ENCODE data around the gene SPG7. TPM values are rescaled to one million over a fixed set of nuclear protein-coding genes. Genes with fewer than 3 reads are reported as not detected.

The SPG7 gene
- total RNA-seq, 1 experiment from 2014 or later: 160 TPM

DNA sequence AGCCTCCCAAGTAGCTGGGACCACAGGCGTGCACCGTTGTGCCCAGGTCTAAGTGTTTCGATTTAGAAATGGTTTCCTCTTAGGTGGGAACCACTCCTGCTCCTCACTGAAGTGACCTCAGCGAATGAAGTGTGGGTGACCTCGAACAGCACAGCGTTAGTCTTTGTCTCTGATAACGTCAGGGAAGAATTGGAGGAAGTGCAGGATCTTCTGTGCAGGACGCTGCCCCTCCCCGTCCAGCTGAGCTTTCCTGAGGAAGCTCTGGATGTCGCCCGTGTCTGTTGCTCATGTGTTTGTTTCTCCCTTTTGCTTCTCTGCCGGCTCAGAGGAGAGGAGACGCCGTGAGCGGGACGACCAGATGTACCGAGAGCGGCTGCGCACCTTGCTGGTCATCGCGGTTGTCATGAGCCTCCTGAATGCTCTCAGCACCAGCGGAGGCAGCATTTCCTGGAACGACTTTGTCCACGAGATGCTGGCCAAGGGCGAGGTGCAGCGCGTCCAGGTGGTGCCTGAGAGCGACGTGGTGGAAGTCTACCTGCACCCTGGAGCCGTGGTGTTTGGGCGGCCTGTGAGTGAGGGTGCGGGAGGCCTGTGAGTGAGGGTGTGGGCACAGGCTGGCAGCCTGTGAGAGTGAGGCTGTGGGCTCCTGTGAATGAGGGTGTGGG is 15.6 kb downstream of the SPG7 start:
- no peaks in the 10 kb centered on the region for H3K27me3 ChIP-seq (ENCODE audit: insufficient read depth, low read depth)
- intact Hi-C loops (cut with micrococcal nuclease; ENCODE audit: unreplicated experiment): no loop called here
- H3K4me1 ChIP-seq (replicated peaks; ENCODE audit: insufficient read depth): no peaks in the 10 kb centered on the region
- H3K27ac ChIP-seq: no peak overlapping the region
- no peak overlapping the region for H3K4me2 ChIP-seq
- H3F3A ChIP-seq (ENCODE audit: insufficient read depth, low read depth): no peaks in the 10 kb centered on the region
- no peak for TF ChIP-seq EZH2 (IDR thresholded peaks at IDR 0.05; ENCODE audit: low read depth)
- TF ChIP-seq, protein P1, sequence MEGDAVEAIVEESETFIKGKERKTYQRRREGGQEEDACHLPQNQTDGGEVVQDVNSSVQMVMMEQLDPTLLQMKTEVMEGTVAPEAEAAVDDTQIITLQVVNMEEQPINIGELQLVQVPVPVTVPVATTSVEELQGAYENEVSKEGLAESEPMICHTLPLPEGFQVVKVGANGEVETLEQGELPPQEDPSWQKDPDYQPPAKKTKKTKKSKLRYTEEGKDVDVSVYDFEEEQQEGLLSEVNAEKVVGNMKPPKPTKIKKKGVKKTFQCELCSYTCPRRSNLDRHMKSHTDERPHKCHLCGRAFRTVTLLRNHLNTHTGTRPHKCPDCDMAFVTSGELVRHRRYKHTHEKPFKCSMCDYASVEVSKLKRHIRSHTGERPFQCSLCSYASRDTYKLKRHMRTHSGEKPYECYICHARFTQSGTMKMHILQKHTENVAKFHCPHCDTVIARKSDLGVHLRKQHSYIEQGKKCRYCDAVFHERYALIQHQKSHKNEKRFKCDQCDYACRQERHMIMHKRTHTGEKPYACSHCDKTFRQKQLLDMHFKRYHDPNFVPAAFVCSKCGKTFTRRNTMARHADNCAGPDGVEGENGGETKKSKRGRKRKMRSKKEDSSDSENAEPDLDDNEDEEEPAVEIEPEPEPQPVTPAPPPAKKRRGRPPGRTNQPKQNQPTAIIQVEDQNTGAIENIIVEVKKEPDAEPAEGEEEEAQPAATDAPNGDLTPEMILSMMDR (conservative IDR thresholded peaks at IDR 0.05): no peak
- no peak overlapping the region for H2AFZ ChIP-seq
- DNase-seq: no peak
- no TSS peak for BruUV-seq (replicated peaks)
- POLR2A ChIA-PET (ENCODE audit: unreplicated experiment): no interaction called here
- CTCF ChIA-PET: no interaction called here
- no peak overlapping the region for H3K4me3 ChIP-seq
- H3K79me2 ChIP-seq (ENCODE audit: low read depth): 0 out of 2 replicates have a peak, but pooled peaks cover 4% of the 10 kb centered on the region
- no peaks in the 10 kb centered on the region for H3K9me3 ChIP-seq (ENCODE audit: insufficient read depth, low read depth)
- no peaks in the 10 kb centered on the region for H3K9me2 ChIP-seq (ENCODE audit: insufficient read depth)
- H3K36me3 ChIP-seq (ENCODE audit: low read depth): 0 out of 2 replicates have a peak, but pooled peaks cover 5% of the 10 kb centered on the region
- peaks cover 27% of the 10 kb centered on the region for H4K20me1 ChIP-seq (ENCODE audit: insufficient read depth)

DNA sequence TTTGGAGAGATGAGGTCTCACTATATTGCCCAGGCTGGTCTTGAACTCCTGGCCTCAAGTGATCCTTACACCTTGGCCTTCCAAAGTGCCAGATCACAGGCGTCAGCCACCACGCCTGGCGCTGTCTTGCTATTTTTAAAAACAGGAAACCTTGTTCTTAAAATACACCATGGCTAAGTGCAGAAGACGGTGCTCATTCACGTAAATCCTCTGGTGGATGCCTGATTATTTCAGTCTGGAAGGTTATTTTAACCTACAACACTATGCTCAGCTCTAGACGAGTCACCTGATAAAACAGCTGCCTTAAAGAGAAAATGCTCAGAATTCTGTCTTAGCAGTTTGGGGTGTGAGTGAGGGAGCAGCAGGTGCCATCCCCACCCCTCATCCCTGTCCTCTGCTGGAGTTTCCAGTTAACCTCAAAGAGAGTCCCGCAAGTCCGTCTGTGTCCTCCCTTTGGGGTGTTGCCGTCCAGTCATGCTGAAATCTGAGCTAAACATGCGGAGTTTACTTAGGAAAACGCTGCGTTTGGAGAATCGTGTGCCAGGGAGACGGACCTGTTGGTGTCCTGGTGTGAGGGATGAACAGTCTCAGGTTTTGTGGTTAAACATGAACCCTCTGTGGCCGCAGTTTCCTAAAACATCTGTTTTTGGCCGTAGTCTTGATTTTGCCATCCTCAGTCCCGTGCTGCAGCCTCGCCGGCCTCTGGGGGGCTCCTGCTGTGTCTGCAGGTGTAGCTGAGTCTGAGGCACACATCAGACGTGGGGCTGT is 17.1 kb downstream of the SPG7 start:
- Histone ChIP-seq H3K4me3 (no peak overlapping the region), H3K36me3 (ENCODE audit: low read depth) (0 out of 2 replicates have a peak, but pooled peaks cover 5% of the 10 kb centered on the region), H3K9me2 (ENCODE audit: insufficient read depth) (no peaks in the 10 kb centered on the region), H3F3A (ENCODE audit: insufficient read depth, low read depth) (no peaks in the 10 kb centered on the region), H3K4me2 (no peak overlapping the region), H4K20me1 (ENCODE audit: insufficient read depth) (peaks cover 21% of the 10 kb centered on the region), H3K27ac (no peak overlapping the region), H3K4me1 (replicated peaks; ENCODE audit: insufficient read depth) (no peaks in the 10 kb centered on the region), H2AFZ (no peak overlapping the region), H3K9me3 (ENCODE audit: insufficient read depth, low read depth) (no peaks in the 10 kb centered on the region), H3K27me3 (ENCODE audit: insufficient read depth, low read depth) (no peaks in the 10 kb centered on the region), H3K79me2 (ENCODE audit: low read depth) (no peaks in the 10 kb centered on the region)
- intact Hi-C loops (cut with micrococcal nuclease; ENCODE audit: unreplicated experiment): no loop called here
- BruUV-seq (replicated peaks): no TSS peak
- CTCF ChIA-PET: no interaction called here
- TF ChIP-seq, protein P1 (conservative IDR thresholded peaks at IDR 0.05): no peak
- no peak for TF ChIP-seq EZH2 (IDR thresholded peaks at IDR 0.05; ENCODE audit: low read depth)
- DNase-seq: no peak
- POLR2A ChIA-PET (ENCODE audit: unreplicated experiment): no interaction called here

DNA sequence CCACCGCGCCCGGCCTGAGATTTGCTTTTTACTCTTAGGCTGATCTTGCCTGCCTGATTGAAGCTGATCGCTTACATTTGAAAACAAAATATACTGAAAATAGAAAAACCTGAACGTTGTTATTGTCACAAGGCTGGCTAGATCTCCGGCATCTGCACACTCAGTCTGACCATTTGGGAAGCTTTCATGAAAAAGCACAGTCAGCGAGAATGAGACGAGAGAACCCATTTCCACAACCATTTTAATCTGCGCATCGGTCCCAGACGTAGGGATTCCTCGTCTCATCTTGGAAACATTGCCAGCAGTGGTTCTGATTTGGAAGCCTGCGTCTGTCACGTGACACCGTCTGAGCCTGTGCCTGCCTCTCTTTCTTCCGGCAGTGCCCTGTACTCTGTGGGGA is 20.9 kb downstream of the SPG7 start:
- Histone ChIP-seq H3K27ac (no peak overlapping the region), H3K79me2 (ENCODE audit: low read depth) (no peaks in the 10 kb centered on the region), H3K4me1 (replicated peaks; ENCODE audit: insufficient read depth) (no peaks in the 10 kb centered on the region), H4K20me1 (ENCODE audit: insufficient read depth) (peaks cover 12% of the 10 kb centered on the region), H3K4me3 (no peak overlapping the region), H3F3A (ENCODE audit: insufficient read depth, low read depth) (no peaks in the 10 kb centered on the region), H3K9me3 (ENCODE audit: insufficient read depth, low read depth) (no peaks in the 10 kb centered on the region), H3K9me2 (ENCODE audit: insufficient read depth) (no peaks in the 10 kb centered on the region), H3K4me2 (no peak overlapping the region), H3K36me3 (ENCODE audit: low read depth) (0 out of 2 replicates have a peak, but pooled peaks cover 5% of the 10 kb centered on the region), H3K27me3 (ENCODE audit: insufficient read depth, low read depth) (no peaks in the 10 kb centered on the region), H2AFZ (no peak overlapping the region)
- intact Hi-C loops (cut with micrococcal nuclease; ENCODE audit: unreplicated experiment): no loop called here
- no TSS peak for BruUV-seq (replicated peaks)
- DNase-seq: no peak
- POLR2A ChIA-PET (ENCODE audit: unreplicated experiment): interaction anchor here (0.6 kb wide), 1 partner anchor 1050 kb away, joined by 3 read pairs; no protein-coding TSS in a partner anchor
- CTCF ChIA-PET: no interaction called here
- TF ChIP-seq, protein P1 (conservative IDR thresholded peaks at IDR 0.05): no peak
- no peak for TF ChIP-seq EZH2 (IDR thresholded peaks at IDR 0.05; ENCODE audit: low read depth)

Measured in PC-9 (cell line).